Endodermal cell (in vitro differentiated cells): Measurements from ENCODE around the gene ACACA. TPM values are rescaled to one million over a fixed set of nuclear protein-coding genes. Genes with fewer than 3 reads are reported as not detected.

Experiments
- DNase-seq: peaks from one replicate; pipeline ENCODE4 v3.0.0-alpha.2; 2017
- H3K27ac ChIP-seq: 2 replicates; pipeline ENCODE4 v1.5.1; 2013; ENCODE audit warnings: mild to moderate bottlenecking, low read depth, low read length, moderate library complexity
- H3K27me3 ChIP-seq: 2 replicates; pipeline ENCODE4 v1.6.1; 2013; ENCODE audit warnings: mild to moderate bottlenecking, low read length, moderate library complexity; ENCODE audit not compliant: insufficient read depth, control insufficient read depth, poor library complexity, severe bottlenecking
- H3K36me3 ChIP-seq: 2 replicates; pipeline ENCODE4 v1.7.0; 2013; ENCODE audit warnings: mild to moderate bottlenecking, low read length, moderate library complexity; ENCODE audit not compliant: control insufficient read depth, insufficient read depth
- H3K4me1 ChIP-seq: one replicate; pipeline ENCODE4 v1.7.0; 2013; ENCODE audit warnings: low read length; ENCODE audit not compliant: control insufficient read depth, insufficient read depth
- H3K4me3 ChIP-seq: 2 replicates; pipeline ENCODE4 v1.5.1; 2013; ENCODE audit warnings: mild to moderate bottlenecking, low read length, moderate library complexity
- H3K9ac ChIP-seq: 2 replicates; pipeline ENCODE4 v1.6.1; 2013; ENCODE audit warnings: mild to moderate bottlenecking, low read length, moderate library complexity; ENCODE audit not compliant: poor library complexity, severe bottlenecking; ENCODE audit errors: extremely low read depth
- H3K9me3 ChIP-seq: 2 replicates; pipeline ENCODE4 v1.6.1; 2013; ENCODE audit warnings: mild to moderate bottlenecking, low read length, moderate library complexity; ENCODE audit not compliant: control insufficient read depth
- H3K27ac Mint-ChIP-seq: 2 replicates; pipeline ENCODE4 v1.8.0; 2020; ENCODE audit warnings: mixed read lengths
- H3K27me3 Mint-ChIP-seq: 2 replicates; pipeline ENCODE4 v1.8.0; 2021; ENCODE audit warnings: mild to moderate bottlenecking, mixed read lengths; ENCODE audit not compliant: insufficient read depth
- H3K36me3 Mint-ChIP-seq: 2 replicates; pipeline ENCODE4 v1.8.0; 2020; ENCODE audit warnings: low read depth, mixed read lengths
- H3K4me1 Mint-ChIP-seq: 2 replicates; pipeline ENCODE4 v1.8.0; 2020; ENCODE audit warnings: mixed read lengths
- H3K4me3 Mint-ChIP-seq: 2 replicates; pipeline ENCODE4 v1.8.0; 2020; ENCODE audit warnings: mild to moderate bottlenecking, moderate library complexity, mixed read lengths
- H3K9me3 Mint-ChIP-seq: 2 replicates; pipeline ENCODE4 v1.8.0; 2020; ENCODE audit warnings: mild to moderate bottlenecking, mixed read lengths
- CTCF ChIP-seq: fragments of 200-600 bp; sonication (generic); conservative IDR thresholded peaks from 2 replicates; pipeline ENCODE4 v1.5.0; 2021; ENCODE audit warnings: antibody characterized with exemption, mild to moderate bottlenecking
- WGBS, 2 experiments: methylation state at CpG; one replicate each; pipeline versions ENCODE4 v1.1.5 to v1.1.7; 2013; ENCODE audit warnings: missing lambda C conversion rate in 2 of 2, mixed read lengths in 1 of 2; ENCODE audit not compliant: insufficient coverage in 1 of 2, insufficient read length in 1 of 2; 5-methylcytosine and 5-hydroxymethylcytosine counted together
- total RNA-seq, 2 donors: library from RNA; stranded (reverse); fragmentation: NEBNext Ultra II Directional in 1 of 2; extraction: Animal tissue kit (Norgen Biotek cat#: 25700) in 1 of 2; gene quantifications; 2 replicates in 1 of 2; 3 replicates in 1 of 2; pipeline ENCODE4 v1.2.1, GENCODE V29; 2021

The ACACA gene
- total RNA-seq, 2 donors from 2014 or later = 66.7 to 68.6 TPM

DNA sequence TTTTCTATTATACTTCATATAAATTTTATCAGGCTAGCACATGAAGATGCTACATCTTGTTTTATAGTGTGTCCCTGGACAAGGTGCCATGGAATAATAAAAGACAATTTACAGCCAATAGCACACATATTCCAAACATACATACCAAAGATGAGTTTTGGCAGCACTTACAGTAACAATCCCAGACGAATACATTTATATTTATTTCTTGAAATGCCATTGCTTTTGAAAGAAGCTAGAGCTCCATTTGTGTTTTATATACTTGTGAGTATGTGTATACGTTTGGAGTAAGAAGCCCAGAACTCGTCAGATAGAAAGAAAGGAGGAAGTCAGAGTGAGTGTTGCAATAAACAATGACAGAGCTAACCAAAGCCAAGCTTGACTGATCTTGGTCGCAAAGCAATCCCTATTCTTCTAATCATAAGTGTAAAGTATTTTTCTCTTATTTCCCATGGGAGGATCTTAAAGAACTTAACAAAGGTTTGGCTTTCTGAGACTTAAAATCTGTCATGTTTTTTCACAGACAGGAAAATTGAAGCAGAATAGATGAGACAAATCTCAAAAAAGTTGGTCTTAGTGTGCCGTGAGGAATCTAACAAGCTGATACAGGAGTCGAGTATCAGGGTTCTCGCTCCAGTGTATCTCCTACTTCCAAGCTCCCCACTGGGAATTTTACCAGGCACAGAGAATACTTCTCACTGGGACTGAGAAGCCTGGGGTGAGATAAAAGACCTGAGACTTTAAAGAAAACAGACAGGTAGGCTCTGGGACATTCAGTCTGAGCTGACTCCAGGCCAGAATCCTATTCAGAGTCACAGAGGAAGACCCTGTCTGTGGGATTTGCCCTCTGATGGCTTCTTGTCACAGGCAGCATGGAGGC lies 282.5 kb downstream of the ACACA start:
- Histone ChIP-seq H3K27me3 (no peaks in the 10 kb centered on the region), H3K4me3 (no peak overlapping the region), H3K9ac (no peak overlapping the region), H3K9me3 (no peaks in the 10 kb centered on the region), H3K36me3 (peaks cover 41% of the 10 kb centered on the region), H3K4me1 (peaks cover 2% of the 10 kb centered on the region), H3K27ac (no peak overlapping the region)
- H3K27ac Mint-ChIP-seq = peak overlapping the region; percentile 66
- peak overlapping the region; percentile 7 for H3K4me3 Mint-ChIP-seq
- H3K4me1 Mint-ChIP-seq = peaks cover 40% of the 10 kb centered on the region
- peaks cover 45% of the 10 kb centered on the region for H3K36me3 Mint-ChIP-seq
- no peaks in the 10 kb centered on the region for H3K27me3 Mint-ChIP-seq
- peak; percentile 69 for DNase-seq
- WGBS, 2 experiments = 58 to 91% methylated on average over 6 to 7 of the region's 7 CpGs
- no peaks in the 10 kb centered on the region for H3K9me3 Mint-ChIP-seq
- no peak for TF ChIP-seq CTCF

GRCh38 chr17:37123386-37123785 lies 283.2 kb downstream of the ACACA start:
- WGBS, 2 experiments = 84% methylated on average over 1 of the region's 1 CpG; no CpG with 5 or more reads in 1 of the 2 experiments
- Mint-ChIP-seq H3K27ac (no peak overlapping the region), H3K9me3 (no peaks in the 10 kb centered on the region), H3K27me3 (no peaks in the 10 kb centered on the region), H3K36me3 (peaks cover 42% of the 10 kb centered on the region), H3K4me1 (peaks cover 48% of the 10 kb centered on the region), H3K4me3 (no peak overlapping the region)
- H3K9ac ChIP-seq = no peak overlapping the region
- no peaks in the 10 kb centered on the region for H3K9me3 ChIP-seq
- no peak for TF ChIP-seq CTCF
- no peak overlapping the region for H3K4me3 ChIP-seq
- peaks cover 33% of the 10 kb centered on the region for H3K36me3 ChIP-seq
- no peak for DNase-seq
- no peak overlapping the region for H3K27ac ChIP-seq
- peaks cover 2% of the 10 kb centered on the region for H3K4me1 ChIP-seq
- no peaks in the 10 kb centered on the region for H3K27me3 ChIP-seq

GRCh38 chr17:37121616-37122015 lies 285.0 kb downstream of the ACACA start:
- peaks cover 29% of the 10 kb centered on the region for H3K36me3 ChIP-seq
- H3K4me3 ChIP-seq = no peak overlapping the region
- H3K9ac ChIP-seq = no peak overlapping the region
- Mint-ChIP-seq H3K4me3 (no peak overlapping the region), H3K4me1 (peaks cover 55% of the 10 kb centered on the region), H3K27ac (no peak overlapping the region), H3K36me3 (peaks cover 31% of the 10 kb centered on the region), H3K9me3 (no peaks in the 10 kb centered on the region), H3K27me3 (no peaks in the 10 kb centered on the region)
- no peaks in the 10 kb centered on the region for H3K27me3 ChIP-seq
- WGBS, 2 experiments = 83 to 86% methylated on average over 1 to 2 of the region's 2 CpGs
- H3K4me1 ChIP-seq = peaks cover 14% of the 10 kb centered on the region
- no peak for DNase-seq
- no peaks in the 10 kb centered on the region for H3K9me3 ChIP-seq
- TF ChIP-seq CTCF = no peak
- H3K27ac ChIP-seq = no peak overlapping the region
